Measurements from ENCODE around the gene SORCS2. TPM values are rescaled to one million over a fixed set of nuclear protein-coding genes. Genes with fewer than 3 reads are reported as not detected.

SORCS2 gene
- total RNA-seq, 4 donors from 2014 or later: 0.26 to 17.1 (median 2.9) TPM

- intact Hi-C loops (cut with DNase I; ENCODE audit: low total_unique reads): no loop called here
- no peak overlapping the region for H3K4me3 ChIP-seq
- no peak overlapping the region for H3K27ac ChIP-seq
- no peak for TF ChIP-seq POLR2A (IDR thresholded peaks at IDR 0.05)
- TF ChIP-seq CTCF (IDR thresholded peaks at IDR 0.05): no peak
- H3K36me3 ChIP-seq: no peaks in the 10 kb centered on the region
- no peaks in the 10 kb centered on the region for H3K9me3 ChIP-seq
- no peaks in the 10 kb centered on the region for H3K4me1 ChIP-seq
- no peak for DNase-seq
- H3K27me3 ChIP-seq: no peaks in the 10 kb centered on the region
Observed at GRCh38 chr4:7656244-7656800, 464.0 kb downstream of the SORCS2 start.

- no peak overlapping the region for H3K4me3 ChIP-seq
- DNase-seq: no peak
- H3K9me3 ChIP-seq: no peaks in the 10 kb centered on the region
- TF ChIP-seq POLR2A (IDR thresholded peaks at IDR 0.05): no peak
- TF ChIP-seq CTCF (IDR thresholded peaks at IDR 0.05): no peak
- no peak overlapping the region for H3K27ac ChIP-seq
- no peaks in the 10 kb centered on the region for H3K27me3 ChIP-seq
- no peaks in the 10 kb centered on the region for H3K36me3 ChIP-seq
- no peaks in the 10 kb centered on the region for H3K4me1 ChIP-seq
- intact Hi-C loops (cut with DNase I; ENCODE audit: low total_unique reads): no loop called here
Observed at GRCh38 chr4:7657545-7658297, 465.4 kb downstream of the SORCS2 start.

GRCh38 chr4:7658341-7659204 lies 466.2 kb downstream of the SORCS2 start:
- no peak overlapping the region for H3K27ac ChIP-seq
- intact Hi-C loops (cut with DNase I; ENCODE audit: low total_unique reads): no loop called here
- H3K4me3 ChIP-seq: no peak overlapping the region

GRCh38 chr4:7659429-7660175 lies 467.3 kb downstream of the SORCS2 start:
- no peak overlapping the region for H3K27ac ChIP-seq
- intact Hi-C loops (cut with DNase I; ENCODE audit: low total_unique reads): no loop called here
- H3K27me3 ChIP-seq: no peaks in the 10 kb centered on the region
- DNase-seq: no peak
- H3K9me3 ChIP-seq: no peaks in the 10 kb centered on the region
- TF ChIP-seq POLR2A (IDR thresholded peaks at IDR 0.05) (no peak), CTCF (IDR thresholded peaks at IDR 0.05) (no peak)
- no peak overlapping the region for H3K4me3 ChIP-seq
- H3K36me3 ChIP-seq: no peaks in the 10 kb centered on the region
- H3K4me1 ChIP-seq: no peaks in the 10 kb centered on the region

More at GRCh38 chr4:7658341-7659204, 466.2 kb downstream of the SORCS2 start:
- H3K4me1 ChIP-seq: no peaks in the 10 kb centered on the region
- no peaks in the 10 kb centered on the region for H3K27me3 ChIP-seq
- no peak for TF ChIP-seq POLR2A (IDR thresholded peaks at IDR 0.05)
- no peak for TF ChIP-seq CTCF (IDR thresholded peaks at IDR 0.05)
- DNase-seq: no peak
- no peaks in the 10 kb centered on the region for H3K9me3 ChIP-seq
- H3K36me3 ChIP-seq: no peaks in the 10 kb centered on the region

All from uterus (tissue), 4 donors.